Upper lobe of left lung (tissue), 4 donors: ENCODE data around the gene QRFP.

ENCODE experiments used
- CTCF ChIP-seq, 6 experiments: fragments of 450-650 bp in 4 of 6; fragments of 200-600 bp in 2 of 6; sonication (generic) in 2 of 6; IDR thresholded peaks; one replicate each; pipeline ENCODE4 v1.5.1; 2016 to 2019; ENCODE audit warnings: antibody characterized with exemption in 6 of 6
- EP300 ChIP-seq, 4 donors: sonication (generic); formaldehyde crosslinking; IDR thresholded peaks; one replicate each; pipeline ENCODE4 v1.5.1; 2017; ENCODE audit warnings: antibody characterized with exemption in 4 of 4, control low read depth in 2 of 4

DNA sequence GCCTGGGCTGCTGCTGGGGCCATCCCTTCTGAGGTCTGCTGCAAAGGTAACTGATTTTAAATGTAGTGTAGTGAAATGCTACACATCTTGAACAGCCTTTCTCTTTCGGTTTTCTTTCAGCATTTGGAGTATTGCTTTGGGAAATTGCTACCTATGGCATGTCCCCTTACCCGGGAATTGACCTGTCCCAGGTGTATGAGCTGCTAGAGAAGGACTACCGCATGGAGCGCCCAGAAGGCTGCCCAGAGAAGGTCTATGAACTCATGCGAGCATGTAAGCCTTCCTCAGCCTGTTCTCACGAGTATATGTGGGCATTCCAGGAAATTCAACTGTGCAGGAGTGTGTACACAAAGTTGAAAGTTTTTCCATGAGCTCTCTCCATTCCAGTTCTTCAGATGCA is 18.3 kb downstream of the QRFP start:
- TF ChIP-seq CTCF (IDR thresholded peaks at IDR 0.05) (no peak), EP300 (IDR thresholded peaks at IDR 0.05) (no peak)
